NCI-H2107 treated with DMSO at 0.1 percent for 48 hours (cell line): Measurements from ENCODE around the gene FCRL3.
A peak's percentile ranks its signal among the peaks of the same experiment; 100 is the strongest.
"Not testable (repeated sequence)": the region's sequence is repeated elsewhere in the genome, so short reads cannot be mapped to it uniquely, and the experiment has no call there.

Experiments used
- DNase-seq: peaks from one replicate; lab custom pipeline; 2025; ENCODE audit not compliant: unreplicated experiment; lab: John Stamatoyannopoulos, UW

Gene FCRL3

GRCh38 chr1:157700732-157701131, at the start of gene FCRL3:
Gene FCRL3, minus strand, starts transcription at chr1:157700769. Its CDS starts 280 bp downstream, at chr1:157700489.
- no peak for DNase-seq

- no peak for DNase-seq
Observed at GRCh38 chr1:157748262-157748817, 47.8 kb upstream of the FCRL3 start.

GRCh38 chr1:157739229-157739901, 38.8 kb upstream of the FCRL3 start:
- DNase-seq, result no peak

GRCh38 chr1:157735991-157736390, 35.4 kb upstream of the FCRL3 start:
- DNase-seq, result not testable (repeated sequence)

GRCh38 chr1:157734321-157734720, 33.8 kb upstream of the FCRL3 start:
- no peak for DNase-seq

GRCh38 chr1:157732755-157733154, 32.2 kb upstream of the FCRL3 start:
- DNase-seq, result no peak

- DNase-seq, result no peak
Observed at GRCh38 chr1:157725221-157725577, 24.6 kb upstream of the FCRL3 start.

- DNase-seq, result no peak
Observed at GRCh38 chr1:157724537-157725220, 24.1 kb upstream of the FCRL3 start.

GRCh38 chr1:157723157-157723556, 22.6 kb upstream of the FCRL3 start:
- no peak for DNase-seq

GRCh38 chr1:157721985-157722384, 21.4 kb upstream of the FCRL3 start:
- no peak for DNase-seq

- no peak for DNase-seq
Observed at GRCh38 chr1:157715736-157716135, 15.2 kb upstream of the FCRL3 start.

GRCh38 chr1:157711802-157712201, 11.2 kb upstream of the FCRL3 start:
- no peak for DNase-seq

- DNase-seq, result no peak
Observed at GRCh38 chr1:157704878-157705277, 4.3 kb upstream of the FCRL3 start.

GRCh38 chr1:157703981-157704380, 3.4 kb upstream of the FCRL3 start:
- no peak for DNase-seq

GRCh38 chr1:157702308-157702825, 1.8 kb upstream of the FCRL3 start:
- DNase-seq, result no peak

GRCh38 chr1:157700305-157700704, 264 bp downstream of the FCRL3 start:
- no peak for DNase-seq

GRCh38 chr1:157697781-157698569, 2.6 kb downstream of the FCRL3 start:
- DNase-seq, result no peak

GRCh38 chr1:157696966-157697628, 3.5 kb downstream of the FCRL3 start:
- DNase-seq, result no peak

GRCh38 chr1:157695417-157695816, 5.2 kb downstream of the FCRL3 start:
- DNase-seq, result no peak

- peak; percentile 25 for DNase-seq
Observed at GRCh38 chr1:157691285-157691920, 9.2 kb downstream of the FCRL3 start.
